ENCODE results near the gene SLC25A15.

SLC25A15 gene

GRCh38 chr13:40764587-40765403, 24.6 kb upstream of the SLC25A15 start:
- ChIA-PET POLR2A (no interaction called here), CTCF (no interaction called here)
- TF ChIP-seq BHLHE40 (IDR thresholded peaks at IDR 0.05; ENCODE audit: borderline replicate concordance) (no peak), FOXA1 (IDR thresholded peaks at IDR 0.05) (no peak), FOXM1 (IDR thresholded peaks at IDR 0.05; ENCODE audit: borderline replicate concordance) (no peak), FOXK2 (IDR thresholded peaks at IDR 0.05) (no peak), ZNF384 (IDR thresholded peaks at IDR 0.05) (no peak), PKNOX1 (IDR thresholded peaks at IDR 0.05) (no peak), ELF4 (IDR thresholded peaks at IDR 0.05) (no peak)
- DNase-seq (ENCODE audit: extremely low spot score), result no peak

- DNase-seq (ENCODE audit: extremely low spot score), result no peak
- CTCF ChIA-PET, result no interaction called here
- TF ChIP-seq ELF4 (IDR thresholded peaks at IDR 0.05), result no peak
- no peak for TF ChIP-seq PKNOX1 (IDR thresholded peaks at IDR 0.05)
- TF ChIP-seq NFRKB (IDR thresholded peaks at IDR 0.05), result no peak
- TF ChIP-seq LEF1 (IDR thresholded peaks at IDR 0.05; ENCODE audit: borderline replicate concordance), result no peak
- TF ChIP-seq SP1 (IDR thresholded peaks at IDR 0.05), result no peak
- no peak for TF ChIP-seq SUZ12 (IDR thresholded peaks at IDR 0.05)
- TF ChIP-seq CTBP1 (IDR thresholded peaks at IDR 0.05; ENCODE audit: borderline replicate concordance), result no peak
- TF ChIP-seq FOXK2 (IDR thresholded peaks at IDR 0.05), result no peak
- TF ChIP-seq TARDBP (IDR thresholded peaks at IDR 0.05), result no peak
- POLR2A ChIA-PET, result no interaction called here
These were observed 23.8 kb upstream of the SLC25A15 start for GRCh38 chr13:40765602-40766001.

- ChIA-PET POLR2A (interaction anchor here (0.7 kb wide), 1 partner anchor 19 kb away, joined by 5 read pairs; the partner anchor contains the start of gene SLC25A15), CTCF (no interaction called here)
- TF ChIP-seq ZNF384 (IDR thresholded peaks at IDR 0.05), result no peak
- DNase-seq (ENCODE audit: extremely low spot score), result no peak
These were observed 19.4 kb upstream of the SLC25A15 start for GRCh38 chr13:40769970-40770369.

- TF ChIP-seq PKNOX1 (IDR thresholded peaks at IDR 0.05) (no peak), ARNT (IDR thresholded peaks at IDR 0.05) (no peak), FOXM1 (IDR thresholded peaks at IDR 0.05; ENCODE audit: borderline replicate concordance) (no peak), ELF4 (IDR thresholded peaks at IDR 0.05) (no peak), CTBP1 (IDR thresholded peaks at IDR 0.05; ENCODE audit: borderline replicate concordance) (no peak)
These were observed 18.8 kb upstream of the SLC25A15 start for GRCh38 chr13:40770609-40770933.

GRCh38 chr13:40770934-40771618, 18.3 kb upstream of the SLC25A15 start, which contains the start of gene MRPS31:
MRPS31 (minus strand) TSS chr13:40771190; CDS start chr13:40771136, 54 bp downstream.
- TF ChIP-seq LEF1 (IDR thresholded peaks at IDR 0.05; ENCODE audit: borderline replicate concordance), result no peak
- TF ChIP-seq FOXM1 (IDR thresholded peaks at IDR 0.05; ENCODE audit: borderline replicate concordance), result peak; percentile 77; the same call in 1 of the 2 replicates
- no peak for TF ChIP-seq SUZ12 (IDR thresholded peaks at IDR 0.05)
- TF ChIP-seq BHLHE40 (IDR thresholded peaks at IDR 0.05; ENCODE audit: borderline replicate concordance), result no peak
- peak; percentile 84 for TF ChIP-seq L3MBTL2 (conservative IDR thresholded peaks at IDR 0.05)
- peak; percentile 89 for TF ChIP-seq PKNOX1 (IDR thresholded peaks at IDR 0.05)
- TF ChIP-seq ZNF384 (IDR thresholded peaks at IDR 0.05), result no peak
- no peak for TF ChIP-seq SP1 (IDR thresholded peaks at IDR 0.05)
- 0 out of 2 replicates have a peak, but pooled peaks have one; percentile 40 for TF ChIP-seq FOXK2 (IDR thresholded peaks at IDR 0.05)
- TF ChIP-seq FOXA1 (IDR thresholded peaks at IDR 0.05), result no peak
- TF ChIP-seq CTBP1 (IDR thresholded peaks at IDR 0.05; ENCODE audit: borderline replicate concordance), result peak; percentile 97
- no peak for TF ChIP-seq NFRKB (IDR thresholded peaks at IDR 0.05)
- no peak for TF ChIP-seq ARNT (IDR thresholded peaks at IDR 0.05)
- no peak for TF ChIP-seq HDGF (IDR thresholded peaks at IDR 0.05; ENCODE audit: borderline replicate concordance)
- peak; percentile 20; the same call in 1 of the 2 replicates for TF ChIP-seq ELF4 (IDR thresholded peaks at IDR 0.05)
- TF ChIP-seq TARDBP (IDR thresholded peaks at IDR 0.05), result no peak
- POLR2A ChIA-PET, result interaction anchor here (0.7 kb wide), 1 partner anchor 18 kb away, joined by 5 read pairs; the partner anchor contains the start of gene SLC25A15
- CTCF ChIA-PET, result no interaction called here
- peak; percentile 91 for DNase-seq (ENCODE audit: extremely low spot score)

More at GRCh38 chr13:40770609-40770933, 18.8 kb upstream of the SLC25A15 start:
- DNase-seq (ENCODE audit: extremely low spot score), result no peak
- ChIA-PET CTCF (no interaction called here), POLR2A (interaction anchor here (0.7 kb wide), 1 partner anchor 19 kb away, joined by 5 read pairs; the partner anchor contains the start of gene SLC25A15)

All from HEK293T (cell line).